Germinal center (tissue), 1 donor: ENCODE measurements around the gene TMEM245.
"Not testable (repeated sequence)": the region's sequence is repeated elsewhere in the genome, so short reads cannot be mapped to it uniquely, and the experiment has no call there.

ENCODE experiments used
- DNase-seq: peaks from one replicate; pipeline ENCODE4 v3.0.0; 2012; ENCODE audit warnings: mixed read lengths, low spot score

Gene TMEM245

GRCh38 chr9:109132567-109133021 lies 12.8 kb upstream of the TMEM245 start:
- DNase-seq = no peak

- DNase-seq = no peak
Observed at GRCh38 chr9:109129470-109130197, 9.9 kb upstream of the TMEM245 start.

- DNase-seq = not testable (repeated sequence)
Observed at GRCh38 chr9:109126671-109127070, 6.9 kb upstream of the TMEM245 start.

- no peak for DNase-seq
Observed at GRCh38 chr9:109124121-109124520, 4.4 kb upstream of the TMEM245 start.

GRCh38 chr9:109122726-109123621 lies 3.2 kb upstream of the TMEM245 start:
- no peak for DNase-seq

- DNase-seq = no peak
Observed at GRCh38 chr9:109121232-109121796, 1.6 kb upstream of the TMEM245 start.

- DNase-seq = no peak
Observed at GRCh38 chr9:109120204-109120789, 550 bp upstream of the TMEM245 start.

GRCh38 chr9:109118808-109119438 lies 824 bp downstream of the TMEM245 start:
- peak; percentile 13 for DNase-seq

- DNase-seq = peak; percentile 5
Observed at GRCh38 chr9:109117856-109118807, 1.6 kb downstream of the TMEM245 start.

GRCh38 chr9:109115931-109116526 lies 3.7 kb downstream of the TMEM245 start:
- no peak for DNase-seq

- no peak for DNase-seq
Observed at GRCh38 chr9:109114670-109115069, 5.1 kb downstream of the TMEM245 start.

GRCh38 chr9:109113892-109114609 lies 5.7 kb downstream of the TMEM245 start:
- DNase-seq = no peak

GRCh38 chr9:109113254-109113653 lies 6.5 kb downstream of the TMEM245 start:
- no peak for DNase-seq

- DNase-seq = no peak
Observed at GRCh38 chr9:109110329-109111021, 9.3 kb downstream of the TMEM245 start.

GRCh38 chr9:109109967-109110328 lies 9.8 kb downstream of the TMEM245 start:
- no peak for DNase-seq

GRCh38 chr9:109108318-109108717 lies 11.4 kb downstream of the TMEM245 start:
- DNase-seq = no peak

- no peak for DNase-seq
Observed at GRCh38 chr9:109107402-109108240, 12.1 kb downstream of the TMEM245 start.

GRCh38 chr9:109101810-109102209 lies 17.9 kb downstream of the TMEM245 start:
- no peak for DNase-seq
